IPS-NIHi11 (cell line): ENCODE results near the gene NHEJ1.

Source experiments
- DNase-seq: peaks from one replicate; pipeline ENCODE4 v3.0.0; 2012; ENCODE audit warnings: mixed read lengths, low spot score

The NHEJ1 gene

DNA sequence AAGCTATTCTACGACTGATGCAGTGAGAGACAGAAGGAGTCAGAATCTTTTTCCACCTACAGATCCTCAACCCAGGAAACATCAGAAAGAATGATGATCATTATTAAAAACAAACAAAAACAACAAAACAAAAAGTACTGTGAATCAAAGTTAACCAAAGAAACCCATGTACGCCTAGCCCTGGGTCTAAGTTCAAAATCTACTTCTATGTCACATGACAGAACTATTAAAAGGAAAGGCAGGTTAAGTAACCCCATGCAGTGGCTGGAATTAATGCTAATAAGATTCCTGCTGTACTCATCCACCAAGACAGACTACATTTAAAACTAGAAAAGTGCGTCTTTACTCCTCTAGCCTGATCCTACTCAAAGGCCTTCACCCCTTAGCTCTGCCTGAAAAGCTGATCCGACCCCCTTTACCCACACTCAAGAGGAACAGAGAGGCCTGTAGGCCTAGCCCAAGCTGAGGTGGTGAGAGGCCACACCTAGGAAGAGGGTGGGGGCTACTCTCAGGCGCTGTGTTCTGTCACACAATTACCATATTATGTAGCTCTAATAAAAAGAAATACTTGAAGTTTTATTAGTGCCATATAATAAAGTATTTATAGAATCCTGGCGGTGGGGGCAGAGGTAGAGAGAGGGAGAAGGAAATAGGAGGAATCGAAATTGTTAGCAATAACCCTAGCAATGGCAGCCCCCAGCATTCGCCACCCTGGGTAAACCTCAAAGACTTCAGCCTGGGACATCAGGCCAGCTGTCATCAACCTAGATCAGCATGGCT lies 37.1 kb downstream of the NHEJ1 start:
- DNase-seq: no peak

DNA sequence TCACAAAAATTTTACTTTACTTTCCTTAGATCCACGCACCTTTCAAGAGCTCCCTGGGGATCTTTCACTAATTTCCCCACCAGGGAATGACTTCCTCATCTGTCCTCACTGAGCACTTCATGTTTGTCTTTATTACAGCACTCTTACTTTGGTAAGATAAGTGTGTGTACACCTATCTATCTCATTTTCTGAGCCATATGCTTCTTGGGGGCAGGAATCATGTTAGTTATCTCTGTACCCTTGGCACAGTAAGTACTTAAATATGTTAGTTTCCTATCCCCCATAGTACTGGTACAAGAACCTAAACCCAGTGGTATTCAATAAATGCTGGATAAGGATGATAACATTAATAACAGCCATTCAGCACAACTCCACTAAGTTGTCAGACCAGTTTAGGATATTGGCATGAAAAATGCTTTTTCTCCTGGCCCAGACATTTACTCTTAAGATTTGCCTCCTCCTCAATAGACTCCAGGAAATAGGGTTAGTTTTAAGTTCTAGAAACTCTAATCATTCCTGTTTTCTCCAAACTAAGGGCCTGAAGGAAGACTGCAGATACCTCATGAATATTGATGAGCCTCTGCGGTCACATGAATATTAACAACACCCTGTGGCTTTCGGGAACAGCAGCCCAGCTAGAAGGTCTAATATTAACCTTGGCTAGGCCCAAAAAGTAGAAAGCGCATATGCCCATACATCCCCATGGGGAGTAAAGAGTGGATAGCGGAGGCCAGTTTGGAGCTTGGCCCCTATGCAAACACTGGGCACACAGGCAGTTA lies 38.2 kb downstream of the NHEJ1 start:
- no peak for DNase-seq

DNA sequence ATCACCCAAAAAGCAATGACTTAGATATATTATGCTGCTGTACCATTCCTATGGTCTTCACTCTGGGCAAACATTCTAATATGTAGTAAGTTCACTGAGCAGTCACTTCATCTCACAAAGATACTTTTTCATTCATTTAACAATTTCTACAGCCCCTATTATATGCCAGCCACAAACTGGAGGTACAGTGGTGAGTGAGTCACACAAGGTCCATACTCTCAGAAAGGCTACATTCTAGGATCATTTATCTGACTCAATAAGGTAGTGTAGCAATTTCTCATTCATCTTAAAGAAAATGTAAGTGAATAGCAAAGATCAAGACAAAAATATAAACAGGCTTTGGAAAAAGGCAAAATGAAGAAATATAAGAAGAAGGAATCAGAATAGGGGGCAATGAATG lies 40.5 kb downstream of the NHEJ1 start:
- DNase-seq: no peak

DNA sequence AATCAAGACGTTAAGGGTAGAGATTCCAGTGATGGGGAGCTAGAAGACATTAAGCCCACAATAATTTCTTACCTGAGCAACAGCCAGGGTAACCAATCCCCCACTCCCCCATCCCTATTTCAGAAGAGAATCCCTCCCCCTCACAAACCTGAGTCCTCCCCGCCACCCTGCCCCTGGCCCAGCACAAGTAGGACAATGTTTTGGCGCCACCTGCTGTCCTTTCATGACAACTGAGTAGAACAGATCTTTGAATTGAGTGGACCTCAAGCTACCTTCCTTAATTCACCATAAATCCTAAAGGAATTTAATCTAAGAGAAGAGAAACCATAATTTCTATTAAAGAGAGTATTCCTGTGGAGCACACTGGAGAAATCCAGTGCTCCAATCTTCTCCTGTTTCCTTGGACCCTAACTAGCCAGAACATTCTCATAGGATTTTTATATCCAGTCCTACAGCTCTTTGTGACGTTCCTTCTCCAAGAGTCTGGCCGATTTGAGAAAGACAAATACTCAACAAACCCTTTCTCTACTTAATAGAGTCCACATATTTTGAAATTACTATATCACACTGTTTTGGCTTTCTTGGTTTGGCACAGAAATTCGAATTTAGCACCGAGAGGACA lies 41.1 kb downstream of the NHEJ1 start:
- peak; percentile 70 for DNase-seq

DNA sequence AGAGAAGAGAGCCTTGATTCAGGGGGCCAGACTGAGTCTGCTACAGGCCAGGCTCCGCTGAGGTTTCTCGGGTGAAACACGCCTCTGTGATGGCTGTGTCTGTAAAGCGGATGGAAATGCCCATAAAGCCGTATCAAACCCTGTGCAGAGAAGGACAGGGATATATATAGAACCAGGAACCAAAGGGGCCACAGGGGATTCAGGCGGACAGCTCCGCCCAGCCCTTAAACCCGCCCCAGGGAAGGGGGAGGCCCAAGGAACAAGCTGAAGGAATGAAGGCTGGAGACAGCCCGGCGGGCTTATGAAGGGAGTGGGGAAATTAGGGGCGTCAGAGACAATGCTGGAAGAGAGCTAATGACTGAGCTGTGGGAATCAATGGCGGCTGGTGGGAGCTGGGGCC lies 42.1 kb downstream of the NHEJ1 start:
- DNase-seq: no peak

DNA sequence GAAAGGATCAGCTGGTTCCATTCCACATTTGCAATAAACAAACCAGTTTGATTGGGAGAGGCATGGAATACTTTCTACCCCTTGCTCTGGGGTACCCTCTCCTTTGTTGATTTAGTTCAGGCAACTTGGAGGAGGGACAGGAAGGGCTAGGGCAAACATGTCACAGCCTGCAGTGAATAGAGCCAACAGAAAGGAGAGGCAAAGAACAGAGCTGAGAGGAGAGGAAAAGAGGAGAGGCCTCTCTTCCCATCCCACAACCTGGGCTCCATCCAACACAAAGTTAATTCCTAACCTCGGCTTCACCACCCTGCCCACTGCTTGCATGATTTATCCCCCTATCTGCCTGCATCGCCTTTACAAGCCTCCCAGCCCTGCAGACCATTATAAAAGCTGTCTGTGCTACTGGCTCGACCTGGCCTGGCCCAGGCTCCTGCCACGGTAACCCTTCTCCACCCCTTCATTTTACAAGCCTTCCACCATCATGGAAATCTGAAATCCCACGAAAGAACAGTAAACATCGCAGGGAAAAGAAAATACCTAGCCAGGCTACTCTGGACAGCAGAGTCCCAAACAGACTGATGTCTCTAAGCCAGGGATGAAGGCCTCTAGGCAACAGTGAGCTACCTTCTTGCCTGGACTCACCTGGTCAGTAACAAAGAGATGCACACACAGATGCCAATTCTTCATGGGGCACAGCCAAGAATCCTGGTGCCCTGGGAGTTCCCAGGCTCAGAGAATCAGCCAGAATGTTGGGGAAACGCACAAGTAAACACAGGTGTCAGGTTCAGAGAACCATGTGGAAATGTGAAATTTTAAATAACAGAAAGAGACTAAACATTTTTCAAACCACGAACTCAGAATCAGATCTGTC lies 43.6 kb downstream of the NHEJ1 start:
- no peak for DNase-seq

DNA sequence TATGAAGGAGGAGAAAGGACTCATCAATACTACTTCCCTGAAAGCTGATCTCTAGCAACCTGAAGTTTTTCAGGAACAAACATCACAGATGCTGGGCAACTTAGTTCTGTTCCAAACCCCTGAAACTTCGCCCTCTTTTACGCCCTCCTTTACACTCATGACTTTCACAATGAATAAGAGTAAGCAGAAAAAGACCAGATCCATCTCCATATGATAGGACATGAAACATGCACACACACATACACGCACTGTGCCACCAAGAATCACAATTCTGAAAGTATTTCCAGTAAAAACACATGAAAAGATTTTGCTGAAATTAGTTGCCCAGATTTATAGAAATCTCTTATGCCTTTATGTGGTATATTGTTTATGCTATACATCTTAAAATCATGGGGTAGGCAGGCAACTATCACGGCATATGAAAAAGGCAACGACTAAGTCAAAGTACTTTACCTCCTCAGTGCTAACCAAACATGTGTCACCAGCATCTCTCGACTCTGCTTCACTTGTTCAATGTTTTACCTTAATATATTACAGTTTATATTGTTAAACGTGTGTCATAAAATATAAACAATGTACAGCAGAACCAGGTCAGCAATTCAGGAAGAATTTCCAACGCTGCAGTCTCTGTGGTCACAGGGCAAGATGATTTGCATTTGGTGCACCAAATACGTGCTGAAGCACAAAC lies 47.8 kb downstream of the NHEJ1 start:
- no peak for DNase-seq

DNA sequence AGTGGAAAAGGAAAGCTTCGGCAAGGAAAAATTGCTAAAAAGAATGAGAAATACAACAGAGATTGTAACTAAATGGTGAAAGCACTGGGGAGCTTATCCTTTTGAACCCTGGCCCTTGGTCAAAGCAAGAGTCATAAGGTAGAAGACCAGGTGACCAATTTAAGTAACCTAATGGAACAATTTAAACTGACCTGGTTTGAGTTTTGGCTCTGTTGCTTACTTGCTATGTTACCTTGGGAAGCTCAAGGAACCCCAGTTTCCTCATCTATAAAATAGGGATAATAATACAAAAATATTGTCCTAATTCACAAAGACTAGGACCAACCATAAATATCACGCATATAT lies 48.6 kb downstream of the NHEJ1 start:
- no peak for DNase-seq

DNA sequence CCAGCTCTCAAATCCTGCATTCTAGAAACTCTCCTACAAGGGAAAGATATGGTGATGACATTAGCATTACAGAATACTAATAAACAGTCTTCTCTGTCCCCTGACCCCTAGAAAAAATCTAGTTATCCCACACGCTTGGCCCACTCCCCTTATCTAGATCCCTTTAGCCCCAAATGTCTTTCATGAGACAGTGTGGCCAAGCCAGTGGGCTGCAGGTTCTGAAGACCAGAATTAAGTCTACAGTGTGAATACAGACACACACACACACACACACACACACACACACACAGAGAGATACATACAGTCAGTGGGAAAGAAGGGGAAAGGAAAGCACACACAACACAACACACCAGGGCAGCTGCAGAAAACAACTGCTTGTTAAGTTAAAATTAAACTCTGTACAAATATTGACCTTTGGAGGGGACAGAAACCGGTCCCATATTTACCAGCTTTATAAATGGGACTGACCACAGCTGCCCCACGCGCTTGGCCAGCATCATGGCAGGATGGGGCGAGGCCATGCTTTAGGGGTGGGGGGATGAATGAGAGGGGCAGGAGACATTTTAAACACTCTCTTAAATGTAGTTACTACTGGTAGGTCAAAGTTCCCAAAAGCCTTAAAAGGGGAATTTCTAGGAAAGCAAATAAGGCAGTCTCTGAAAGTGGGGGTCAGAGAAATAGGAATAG lies 49.1 kb downstream of the NHEJ1 start:
- DNase-seq: no peak

DNA sequence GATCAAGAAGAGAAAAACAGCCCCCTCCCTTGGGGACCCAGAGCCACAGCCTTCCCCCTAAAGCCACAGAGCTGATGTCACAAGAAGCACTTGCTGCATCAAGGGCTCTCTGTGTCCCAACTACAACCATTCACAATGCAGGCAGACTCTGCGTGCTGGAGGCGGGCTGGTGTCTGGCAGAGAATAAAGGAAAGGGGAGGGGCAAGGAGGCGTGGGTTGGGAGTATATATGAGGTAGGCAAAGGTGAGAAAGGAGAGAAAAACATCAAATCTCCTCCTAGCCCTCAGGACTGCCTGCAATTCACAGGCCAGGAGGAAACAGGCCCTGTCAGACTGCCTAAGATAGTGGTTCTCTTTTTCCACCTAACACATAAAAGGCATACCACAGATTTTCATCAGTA lies 51.1 kb downstream of the NHEJ1 start:
- peak; percentile 74 for DNase-seq

DNA sequence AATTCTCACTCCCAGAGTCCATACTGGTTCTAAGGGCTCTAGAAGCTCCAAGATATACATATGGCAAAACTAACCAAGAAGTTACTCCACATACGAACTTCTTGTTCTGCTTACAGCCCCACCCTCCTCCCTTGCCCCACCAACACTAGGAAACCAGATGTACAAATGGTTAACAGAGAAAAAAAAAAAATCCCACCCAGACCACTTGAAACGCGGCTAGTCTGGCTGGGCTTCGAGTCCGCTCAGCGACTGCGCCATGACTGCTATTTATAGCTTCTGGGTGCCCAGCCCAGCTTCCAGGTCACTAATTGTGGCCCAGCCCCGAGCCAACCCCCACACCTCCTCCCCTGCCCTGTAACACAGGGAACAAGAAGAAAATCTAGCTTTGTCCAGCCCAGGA lies 52.9 kb downstream of the NHEJ1 start:
- DNase-seq: no peak

DNA sequence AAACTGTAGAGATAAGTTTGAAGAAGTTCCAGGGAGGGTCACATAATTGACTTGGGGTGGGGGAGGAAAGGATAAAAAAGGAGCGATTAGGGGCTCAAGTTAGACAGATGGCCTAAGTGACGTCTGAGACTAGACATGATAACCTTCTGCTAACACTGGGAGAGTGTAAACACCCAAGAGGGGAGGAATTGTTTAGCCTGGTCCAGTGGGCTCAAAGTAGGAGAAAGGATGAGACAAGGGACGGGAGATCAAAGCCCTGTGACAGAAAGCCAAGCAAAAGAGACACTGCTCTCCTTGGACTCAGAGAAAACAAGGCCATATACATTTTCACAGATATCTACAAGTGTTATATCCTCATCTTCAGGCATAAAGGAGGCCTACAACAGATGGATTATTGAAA lies 54.4 kb downstream of the NHEJ1 start:
- no peak for DNase-seq

DNA sequence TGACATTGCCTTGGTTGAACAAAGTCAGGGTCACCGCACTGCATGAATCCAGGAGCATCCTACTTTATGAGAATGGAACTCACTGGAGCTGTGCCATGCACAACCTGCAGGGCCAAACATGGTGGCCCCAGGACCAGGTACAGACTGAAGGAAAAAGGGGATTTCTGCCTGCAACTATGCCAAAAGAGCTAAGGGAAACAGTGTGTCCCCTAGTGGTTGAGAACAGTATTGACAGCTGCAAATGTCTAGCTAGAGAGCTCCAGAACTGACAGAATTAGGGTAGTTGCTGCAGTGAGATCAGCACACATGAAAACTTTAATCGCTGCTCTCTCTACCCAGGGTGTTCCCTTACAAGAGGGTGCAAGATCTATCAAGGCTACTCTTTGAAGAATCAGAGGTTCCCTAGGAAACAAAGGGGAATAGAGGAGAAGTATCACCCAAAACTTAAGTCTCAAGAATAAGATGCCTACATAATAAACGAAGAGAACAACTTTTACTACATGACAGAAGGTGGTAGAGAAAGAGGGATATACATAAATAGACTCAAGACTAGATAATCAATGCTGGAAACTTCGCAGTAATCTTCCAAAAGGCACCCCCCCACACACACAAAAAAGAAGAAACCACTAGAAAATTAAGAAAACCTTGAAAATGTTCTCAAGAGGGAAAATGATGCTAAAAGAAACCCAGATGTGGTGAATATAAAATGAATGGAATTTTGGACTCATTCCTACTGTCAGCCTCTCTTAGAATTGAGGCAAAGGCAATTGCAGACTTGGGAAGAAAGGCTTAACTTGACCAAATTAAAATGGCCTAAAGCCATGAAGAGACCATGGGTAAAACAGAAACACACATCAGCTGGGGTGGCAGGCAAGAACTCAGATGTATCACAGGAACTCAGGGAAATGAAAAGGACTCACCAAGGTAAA lies 56.2 kb downstream of the NHEJ1 start:
- peak; percentile 72 for DNase-seq

DNA sequence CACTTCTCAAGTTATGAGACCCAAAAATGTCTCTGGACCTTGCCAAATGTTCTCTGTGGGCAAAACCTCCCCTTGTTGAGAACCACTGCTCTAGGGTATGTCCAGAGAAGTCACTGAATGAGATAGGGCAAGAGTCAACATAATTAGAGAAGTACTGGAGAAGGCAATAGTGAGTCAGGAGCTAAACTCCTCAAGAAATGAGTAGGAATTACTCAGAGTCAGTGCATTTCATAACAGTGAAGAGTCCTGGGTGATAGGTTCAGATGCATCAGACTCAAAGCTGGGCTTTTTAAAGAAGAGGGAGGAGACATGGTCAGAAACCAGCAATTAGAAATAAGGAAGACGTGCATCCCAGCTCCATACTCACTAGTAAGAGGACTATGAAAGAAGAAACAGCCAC lies 61.3 kb downstream of the NHEJ1 start:
- no peak for DNase-seq

DNA sequence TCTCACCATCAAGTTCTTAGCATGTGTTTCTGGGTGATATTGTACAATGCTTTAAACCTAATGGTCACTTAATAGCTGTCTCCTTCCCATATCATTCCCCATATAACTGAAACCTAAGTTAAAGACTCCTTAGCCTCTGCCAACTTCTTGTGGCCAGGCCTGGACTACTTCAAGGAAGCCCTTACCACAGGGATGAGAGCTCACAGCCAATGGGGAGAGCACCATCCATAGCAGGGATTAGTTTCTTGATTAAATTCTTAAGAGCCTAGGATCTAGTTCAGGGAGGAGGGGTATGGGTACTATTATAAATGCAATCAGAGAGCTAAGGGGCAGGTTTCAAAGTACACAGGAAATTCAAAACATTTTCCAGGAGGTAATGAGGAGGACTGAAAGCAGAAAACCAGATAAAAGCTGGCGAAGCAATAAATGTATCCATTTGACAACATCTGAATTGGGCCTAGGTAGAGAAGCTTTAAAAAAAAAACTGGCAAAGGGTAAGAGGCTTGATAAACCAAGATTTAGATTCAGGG lies 65.1 kb downstream of the NHEJ1 start:
- no peak for DNase-seq

DNA sequence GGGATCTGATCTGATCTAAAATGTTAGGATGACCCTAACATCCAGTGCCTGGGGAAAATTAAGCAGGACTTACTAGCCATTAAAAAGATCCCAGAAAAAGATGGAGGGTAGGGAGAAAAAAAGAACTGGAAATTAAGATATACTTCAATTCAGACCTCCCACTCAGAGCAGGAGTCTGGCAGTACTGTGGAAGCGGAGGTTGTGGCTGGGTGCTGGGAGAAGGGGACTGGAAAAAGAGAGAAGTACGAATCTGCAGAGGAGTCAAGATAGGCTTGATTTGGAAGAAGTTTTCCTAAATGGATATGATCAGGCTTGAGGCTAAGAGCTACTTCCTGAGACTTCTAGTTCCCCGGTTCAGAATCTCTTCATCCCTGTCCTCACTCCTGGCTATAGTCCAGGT lies 66.4 kb downstream of the NHEJ1 start:
- no peak for DNase-seq

DNA sequence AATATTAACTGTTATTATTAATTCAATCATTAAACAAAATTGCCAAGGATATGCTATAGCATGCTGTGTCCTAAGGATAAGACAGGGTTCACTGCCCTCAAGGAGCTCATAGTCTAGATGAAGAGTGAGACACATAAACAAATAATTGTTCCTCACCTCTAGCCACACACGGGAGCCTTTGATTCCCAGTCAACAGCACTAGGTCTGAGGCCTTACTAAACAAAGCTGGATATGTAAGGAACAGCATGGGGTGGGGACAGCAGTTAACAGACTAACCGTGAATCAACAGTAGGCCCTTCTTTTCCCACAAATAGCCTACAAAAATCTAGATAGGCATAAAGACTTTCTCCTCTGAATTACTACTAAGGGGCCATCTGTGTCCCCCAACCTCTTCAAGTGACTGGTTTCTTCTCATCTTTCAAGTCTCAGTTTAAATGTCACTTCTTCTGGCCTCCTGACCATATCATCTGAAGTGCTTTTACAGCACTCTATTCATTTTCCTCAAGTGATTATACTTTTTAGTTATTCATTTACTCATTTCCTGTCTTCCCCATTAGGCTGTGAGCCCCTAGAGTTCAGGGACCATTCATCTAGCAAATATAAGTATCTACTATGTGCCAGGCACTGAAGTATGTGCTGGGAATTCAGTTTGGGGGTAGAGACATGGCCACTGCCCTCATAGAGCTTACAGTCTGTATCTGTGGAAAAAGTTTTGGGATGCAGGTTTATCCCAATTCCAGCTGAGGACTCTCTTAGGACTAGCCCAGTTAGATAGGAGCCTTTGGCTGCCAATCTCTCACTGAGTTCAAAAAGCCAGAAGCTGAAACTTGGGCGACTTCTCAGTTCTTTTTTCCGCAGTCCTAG lies 69.9 kb downstream of the NHEJ1 start:
- no peak for DNase-seq

DNA sequence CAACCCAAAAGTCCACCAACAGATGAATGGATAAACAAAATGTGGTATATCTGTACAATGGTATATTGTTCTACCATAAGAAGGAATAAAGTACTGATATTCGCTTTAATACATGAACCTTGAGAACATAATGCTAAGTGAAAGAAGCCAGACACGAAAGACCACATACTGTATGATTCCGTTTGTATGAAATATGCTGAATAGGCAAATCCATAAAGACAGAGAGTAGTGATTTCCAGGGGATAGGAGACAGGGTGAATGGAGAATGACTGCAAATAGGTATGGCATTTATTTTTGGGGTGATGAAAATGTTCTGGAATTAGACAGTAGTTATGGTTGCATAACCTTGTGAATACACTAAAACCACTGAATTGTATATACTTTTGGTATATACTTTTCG lies 71.3 kb downstream of the NHEJ1 start:
- no peak for DNase-seq

DNA sequence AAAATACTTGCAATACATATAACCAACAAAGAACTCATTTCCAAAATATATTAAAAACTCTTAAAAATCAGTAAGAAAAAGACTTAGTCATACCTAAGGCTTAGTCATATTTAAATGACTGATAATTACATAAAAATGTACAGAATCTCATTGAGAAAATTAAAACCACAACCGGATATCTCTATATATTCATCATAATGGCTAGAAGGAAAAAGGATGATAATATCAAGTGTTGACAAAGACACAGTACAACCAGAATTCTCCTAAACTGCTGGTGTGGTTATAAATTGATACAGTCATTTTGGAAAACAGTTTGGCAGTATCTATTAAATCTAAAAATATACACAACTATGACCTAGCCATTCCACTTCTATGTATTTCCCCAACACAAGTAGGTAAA lies 72.8 kb downstream of the NHEJ1 start:
- no peak for DNase-seq
